HG03045 (cell line): ENCODE measurements around the gene P3H1.
"Not testable (repeated sequence)": the region's sequence is repeated elsewhere in the genome, so short reads cannot be mapped to it uniquely, and the experiment has no call there.

Experiments
- ATAC-seq: cut with Tn5 transposase; IDR thresholded peaks from one replicate; pipeline ENCODE4 v1.9.1; 2021; ENCODE audit warnings: mild to moderate bottlenecking, moderate library complexity; ENCODE audit not compliant: unreplicated experiment

Gene P3H1

DNA sequence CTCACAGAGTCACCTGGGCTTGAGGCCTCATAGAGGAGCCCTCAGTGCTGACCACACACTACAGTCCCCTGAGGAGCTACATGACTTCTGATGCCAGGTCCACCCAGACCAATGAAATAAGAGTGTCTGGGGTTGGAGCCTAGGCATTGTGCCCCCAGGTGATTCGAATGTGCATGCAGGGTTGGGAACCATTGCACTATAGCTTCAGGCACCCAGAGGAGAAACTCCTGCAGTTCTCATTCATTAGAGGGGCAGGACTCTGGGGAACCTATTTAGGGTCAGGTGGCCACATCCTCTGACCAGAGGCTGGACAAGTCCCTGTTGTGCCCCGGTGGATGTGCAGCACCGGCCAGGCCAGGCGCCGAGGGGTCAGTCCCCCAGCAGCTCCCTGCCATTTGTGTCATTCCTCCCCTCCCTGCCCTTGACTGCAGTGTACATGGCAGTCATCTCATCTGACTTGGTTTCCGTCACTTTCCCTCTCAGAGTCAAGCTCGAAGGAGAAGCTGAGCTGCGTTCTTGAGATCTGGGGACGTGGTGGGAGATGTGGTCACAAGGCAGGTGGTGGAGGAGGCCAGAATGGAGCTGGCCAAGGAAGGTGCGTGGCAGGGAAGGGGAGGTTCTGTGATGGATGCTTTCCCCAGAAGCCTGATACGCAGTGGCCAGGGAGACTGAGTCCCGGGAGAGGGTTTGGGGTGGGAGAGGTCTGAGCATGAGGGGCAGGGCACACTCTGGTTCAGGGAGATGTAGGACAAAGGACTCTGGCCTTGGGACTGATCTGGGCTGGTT, 33.2 kb downstream of the P3H1 start:
- no peak for ATAC-seq

DNA sequence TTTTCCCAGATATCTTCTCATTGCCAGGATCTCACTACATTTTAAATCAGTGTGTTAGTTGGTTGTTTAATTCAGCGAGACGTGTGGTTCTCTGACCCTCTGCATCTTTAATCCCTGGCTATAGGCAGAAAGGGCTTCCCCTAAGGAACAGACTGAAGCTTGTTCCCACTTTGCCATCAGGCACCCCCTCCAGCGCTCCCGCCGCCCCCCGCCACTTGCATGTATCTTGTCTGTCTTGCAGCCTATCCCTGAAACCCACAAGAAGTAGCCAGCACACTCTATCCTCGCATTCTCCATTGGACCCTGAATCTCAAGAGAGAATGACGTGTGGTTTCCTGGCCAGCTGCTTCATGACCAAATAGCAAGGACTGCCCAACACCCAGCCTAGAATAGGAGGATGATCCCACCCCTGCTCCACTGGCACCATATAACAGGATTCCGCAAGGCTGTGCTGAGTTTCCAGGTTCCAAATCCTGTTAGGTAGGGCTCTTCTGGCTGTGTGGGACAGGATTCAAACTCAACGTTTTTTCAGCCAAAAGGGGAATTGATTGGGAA, 34.6 kb downstream of the P3H1 start:
- ATAC-seq, result no peak

DNA sequence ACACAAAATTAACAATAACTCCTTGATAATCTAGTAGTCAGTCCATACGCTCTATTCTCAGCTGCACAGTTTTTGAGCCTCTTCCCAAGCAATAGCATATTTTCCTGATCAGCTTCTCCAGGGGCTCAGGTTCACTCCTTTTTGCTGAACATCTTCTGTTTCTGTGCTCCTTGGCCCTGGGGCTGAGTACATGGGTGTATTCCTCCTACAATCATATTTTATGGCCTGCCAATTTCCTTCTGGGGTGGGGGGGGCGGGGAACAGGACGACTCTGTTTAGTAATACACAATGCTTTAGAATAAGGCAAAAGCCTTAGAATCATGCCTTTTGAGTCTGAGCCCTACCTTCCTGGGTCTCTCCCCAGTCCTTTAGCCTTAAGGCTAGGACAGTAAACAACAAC, 35.2 kb downstream of the P3H1 start:
- ATAC-seq, result no peak

DNA sequence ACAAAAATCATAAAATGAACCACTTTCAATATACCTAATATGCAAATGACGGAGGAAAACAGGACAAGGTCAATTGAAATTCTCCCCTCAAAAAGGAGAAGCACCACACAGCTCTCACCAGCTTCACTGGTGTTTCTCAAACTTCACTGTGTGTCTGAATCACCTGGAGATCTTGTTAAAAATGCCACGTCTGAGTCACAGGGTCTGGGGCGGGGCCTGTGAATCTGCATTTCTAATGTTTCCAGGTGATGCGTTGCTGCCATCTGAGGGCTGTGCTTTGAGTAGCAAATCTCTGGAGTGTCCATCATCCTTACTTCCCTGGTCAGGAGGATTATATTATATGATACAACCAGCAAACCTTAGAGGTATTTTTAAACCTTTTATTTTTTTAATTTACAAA, 35.8 kb downstream of the P3H1 start:
- no peak for ATAC-seq

DNA sequence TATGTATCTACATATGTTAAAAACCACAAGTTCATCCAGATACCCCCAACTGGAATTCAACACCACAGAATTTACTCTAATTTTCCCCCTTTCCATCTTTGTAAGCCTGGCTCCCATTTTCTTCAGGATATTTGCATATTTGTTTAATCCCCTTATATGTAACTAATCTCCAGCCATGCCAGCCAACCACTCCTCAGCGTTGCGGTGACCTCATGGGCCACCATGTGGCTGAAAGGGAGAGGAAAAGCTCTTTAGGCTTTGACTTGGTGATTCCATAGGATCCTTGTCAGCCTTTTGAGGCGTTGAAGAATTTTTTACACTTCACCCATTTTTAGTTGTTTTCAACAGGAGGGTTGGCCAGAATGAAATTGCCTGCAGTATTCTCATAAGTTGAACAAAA, 36.8 kb downstream of the P3H1 start:
- ATAC-seq, result no peak

DNA sequence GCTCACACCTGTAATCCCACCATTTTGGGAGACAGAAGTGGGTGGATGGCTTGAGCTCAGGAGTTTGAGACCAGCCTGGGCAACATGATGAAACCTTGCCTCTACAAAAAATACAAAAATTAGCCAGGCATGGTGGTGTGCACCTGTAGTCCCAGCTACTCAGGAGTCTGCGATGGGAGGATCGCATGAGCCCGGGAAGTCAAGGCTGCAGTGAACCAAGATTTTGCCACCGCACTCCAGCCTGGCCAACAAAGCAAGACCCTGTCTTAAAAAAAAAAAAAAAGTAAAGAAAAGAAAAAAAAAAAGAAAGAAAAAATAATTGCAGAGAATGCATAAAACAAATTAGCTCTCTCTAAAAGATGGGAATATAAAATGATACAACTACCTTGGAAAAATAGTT, 41.0 kb downstream of the P3H1 start:
- ATAC-seq, result not testable (repeated sequence)

DNA sequence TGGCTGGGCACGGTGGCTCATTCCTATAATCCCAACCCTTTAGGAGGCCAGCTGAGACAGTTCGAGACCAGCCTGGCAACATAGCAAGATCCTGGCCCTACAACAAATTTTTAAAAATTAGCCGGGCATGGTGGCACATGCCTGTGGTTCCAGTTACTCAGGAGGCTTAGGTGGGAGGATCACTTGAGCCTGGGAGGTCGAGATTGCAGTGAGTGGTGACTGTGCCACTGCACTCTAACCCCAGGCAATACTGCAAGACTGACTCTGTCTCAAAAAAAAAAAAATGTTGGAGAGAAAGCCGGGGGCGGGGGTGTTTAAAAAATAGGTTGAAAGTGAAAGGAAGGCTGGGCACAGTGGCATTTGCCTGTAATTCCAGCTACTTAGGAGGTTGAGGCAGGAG, 43.3 kb downstream of the P3H1 start:
- ATAC-seq, result no peak

DNA sequence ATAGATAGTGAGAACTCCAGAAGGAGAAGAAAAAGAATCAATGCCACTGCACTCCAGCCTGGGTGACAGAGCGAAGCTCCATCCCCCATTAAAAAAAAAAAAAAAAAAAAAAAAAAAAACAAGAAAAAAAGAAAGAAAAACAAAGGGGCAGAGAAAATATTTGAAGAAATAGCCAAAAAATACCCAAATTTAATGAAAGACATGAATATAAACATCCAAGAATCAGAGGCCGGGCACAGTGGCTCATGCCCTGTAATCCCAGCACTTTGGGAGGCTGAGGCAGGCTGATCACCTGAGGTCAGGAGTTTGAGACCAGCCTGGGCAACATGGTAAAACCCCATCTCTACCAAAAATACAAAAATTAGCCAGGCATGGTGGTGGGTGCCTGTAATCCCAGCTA, 44.4 kb downstream of the P3H1 start:
- ATAC-seq, result not testable (repeated sequence)

DNA sequence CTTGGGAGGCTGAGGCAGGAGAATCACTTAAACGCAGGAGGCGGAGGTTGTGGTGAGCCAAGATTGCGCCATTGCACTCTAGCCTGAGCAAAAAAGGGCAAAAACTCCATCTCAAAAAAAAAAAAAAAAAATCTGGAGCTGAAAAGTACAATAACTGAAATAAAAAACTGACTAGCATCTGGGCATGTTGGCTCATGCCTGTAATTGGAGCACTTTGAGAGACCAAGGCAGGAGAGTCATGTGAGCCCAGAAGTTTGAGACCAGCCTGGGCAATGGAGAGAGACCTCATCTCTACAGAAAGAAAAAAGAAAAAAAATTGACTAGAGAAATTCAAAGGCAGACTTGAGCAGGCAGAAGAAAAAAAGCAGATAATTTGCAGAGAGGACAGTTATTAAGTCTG, 44.9 kb downstream of the P3H1 start:
- no peak for ATAC-seq

DNA sequence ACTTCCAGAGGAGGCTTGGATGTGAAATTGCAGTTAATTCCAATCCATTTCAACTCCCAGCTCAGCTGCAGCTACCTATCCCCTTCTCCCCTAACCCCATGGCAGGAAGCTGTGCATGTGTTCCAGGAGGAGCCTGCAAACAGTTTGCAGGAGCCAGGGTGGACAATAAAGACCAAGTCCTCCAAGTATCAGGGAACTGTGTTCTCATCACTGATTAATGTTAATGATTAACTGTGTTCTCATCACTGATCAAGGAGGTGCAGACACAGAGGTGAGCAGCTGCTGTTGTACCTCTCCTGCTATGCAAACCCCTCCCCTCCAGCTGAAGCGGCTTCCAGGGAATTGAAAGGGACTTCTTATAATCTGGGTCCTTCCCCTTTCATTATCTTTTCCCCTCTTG, 46.0 kb downstream of the P3H1 start:
- no peak for ATAC-seq

DNA sequence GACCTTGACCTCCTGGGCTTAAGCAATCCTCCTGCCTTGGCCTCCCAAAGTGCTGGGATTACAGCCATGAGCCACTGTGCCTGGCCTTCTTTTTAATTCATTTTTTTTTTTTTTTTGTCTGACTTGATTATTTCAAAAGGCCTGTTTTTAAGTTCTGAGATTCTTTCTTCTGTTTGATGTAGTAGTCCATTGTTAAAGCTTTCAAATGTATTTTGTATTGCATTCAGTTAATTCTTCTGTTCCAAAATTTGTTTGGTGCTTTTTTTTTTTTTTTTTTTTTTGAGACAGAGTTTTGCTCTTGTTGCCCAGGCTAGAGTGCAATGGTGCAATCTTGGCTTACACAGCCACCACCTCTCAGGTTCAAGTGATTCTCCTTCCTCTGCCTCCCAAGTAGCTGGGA, 52.4 kb downstream of the P3H1 start:
- not testable (repeated sequence) for ATAC-seq

DNA sequence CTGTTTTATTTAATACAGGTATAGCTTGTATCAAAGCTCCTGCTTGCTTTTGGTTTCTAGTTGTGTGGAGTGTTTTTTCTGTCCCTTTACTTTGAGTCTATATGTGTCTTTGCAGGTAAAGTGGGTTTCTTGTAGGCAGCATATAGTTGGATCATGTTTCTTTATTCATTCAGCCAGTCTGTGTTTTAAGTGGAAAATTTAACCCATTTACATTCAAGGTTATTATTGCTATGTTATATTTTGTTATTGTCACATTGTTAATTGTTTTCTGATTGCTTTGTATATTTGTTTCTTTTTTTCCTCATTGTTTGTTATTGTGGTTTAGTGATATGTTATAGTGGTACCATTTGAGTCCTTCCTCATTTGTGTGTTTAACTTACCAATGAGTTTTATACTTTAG, 53.5 kb downstream of the P3H1 start:
- no peak for ATAC-seq

DNA sequence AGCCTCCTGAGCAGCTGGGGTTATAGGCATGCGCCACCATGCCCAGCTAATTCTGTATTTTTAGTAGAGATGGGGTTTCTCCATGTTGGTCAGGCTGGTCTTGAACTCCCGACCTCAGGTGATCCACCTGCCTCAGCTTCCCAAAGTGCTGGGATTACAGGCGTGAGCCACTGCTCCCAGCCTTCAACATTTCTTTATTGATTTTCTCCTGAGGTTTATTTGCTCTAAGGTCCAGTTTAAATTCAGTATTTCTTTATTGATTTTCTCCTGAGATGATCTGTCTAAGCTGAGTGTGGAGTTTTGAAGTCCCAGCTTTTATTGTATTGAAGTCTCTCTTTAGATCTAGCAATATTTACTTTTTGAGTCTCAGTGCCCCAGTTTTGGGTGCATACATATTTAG, 54.0 kb downstream of the P3H1 start:
- ATAC-seq, result not testable (repeated sequence)

DNA sequence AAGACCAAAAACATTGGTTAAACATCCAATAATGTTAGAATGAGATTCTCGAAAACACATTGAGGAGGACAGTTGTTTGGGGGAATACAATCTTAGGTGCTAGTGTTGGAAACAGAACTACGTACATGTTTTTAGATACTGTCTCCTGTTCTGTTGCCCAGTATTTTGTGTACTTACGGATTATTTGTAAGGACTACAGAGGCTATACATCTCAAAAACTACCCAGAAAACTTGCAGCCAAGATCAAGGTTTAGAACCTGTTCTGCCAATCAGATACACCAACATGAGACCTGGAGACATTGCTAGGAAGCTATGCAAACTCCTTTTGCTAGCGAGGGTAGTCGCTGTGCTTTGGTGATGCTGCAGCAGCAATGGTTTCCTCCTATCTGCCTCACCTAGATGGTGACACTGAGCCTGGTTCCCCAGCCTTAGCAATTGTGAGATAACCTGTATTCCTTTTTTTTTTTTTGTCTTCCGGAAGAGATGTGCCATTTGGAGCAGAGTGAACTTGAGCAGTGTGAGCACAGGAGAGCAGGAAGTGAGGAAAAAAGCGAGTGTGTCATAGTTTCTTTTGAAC, 62.9 kb downstream of the P3H1 start:
- ATAC-seq, result no peak

DNA sequence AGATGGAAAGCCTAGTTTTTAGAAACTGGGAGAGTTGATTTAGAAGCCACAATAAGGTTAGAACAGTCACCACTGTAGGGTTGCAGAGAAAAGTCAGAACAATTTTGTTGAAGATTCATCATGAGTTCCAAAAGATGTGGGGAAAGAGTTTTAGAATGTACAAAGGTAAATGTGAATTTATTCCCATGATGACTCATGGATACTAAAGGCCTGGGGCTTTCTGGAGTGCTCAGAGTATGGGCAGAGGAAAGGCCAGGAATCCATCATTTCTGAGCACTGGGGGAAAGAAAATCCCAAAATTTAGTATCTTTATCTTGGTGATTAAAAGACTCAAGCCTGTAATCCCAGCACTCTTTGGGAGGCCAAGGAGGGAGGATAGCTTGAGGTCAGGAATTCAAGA, 66.8 kb downstream of the P3H1 start:
- no peak for ATAC-seq

DNA sequence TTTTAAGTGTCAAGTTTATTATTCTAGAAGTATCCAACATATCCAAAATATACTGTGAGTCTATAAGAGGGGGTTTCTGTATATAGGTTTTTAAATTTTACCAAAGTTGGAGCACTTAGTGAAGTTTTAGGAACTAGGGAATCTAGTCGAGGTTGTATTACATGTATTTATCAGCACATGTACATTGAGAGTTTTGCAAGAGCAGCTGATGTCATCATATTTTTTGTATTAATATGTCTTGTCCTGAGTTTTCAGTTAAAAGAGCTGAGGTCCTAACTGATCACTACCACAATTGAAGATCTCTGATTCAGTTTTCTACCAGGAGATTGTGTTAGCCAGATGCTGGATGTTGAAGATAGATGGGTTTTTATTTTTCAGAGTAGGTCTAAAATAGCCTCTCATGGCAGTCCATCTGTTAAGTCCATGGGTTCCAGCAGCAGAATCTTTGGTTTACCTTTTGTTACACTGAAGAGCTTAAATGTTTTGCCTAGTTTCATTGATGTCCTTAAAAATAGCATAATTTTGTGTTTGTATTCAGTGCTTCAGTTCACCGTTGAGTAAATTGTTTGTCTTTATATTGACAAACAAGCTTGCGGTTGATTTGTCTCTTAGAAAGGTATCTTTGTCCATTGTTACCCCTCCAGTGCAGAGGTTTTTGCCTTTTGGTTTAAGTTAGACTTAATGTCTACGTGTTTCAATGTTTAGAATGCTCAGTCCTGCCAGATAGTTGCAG, 68.6 kb downstream of the P3H1 start:
- ATAC-seq, result no peak
